HepG2 (cell line): ENCODE results near the gene DGCR8. TPM values are rescaled to one million over a fixed set of nuclear protein-coding genes. Genes with fewer than 3 reads are reported as not detected.
A peak's percentile ranks its signal among the peaks of the same experiment; 100 is the strongest.

Experiments
- ARNT2 ChIP-seq: sonication (generic); formaldehyde crosslinking; IDR thresholded peaks from 2 replicates; pipeline ENCODE4 v1.8.0; 2022; ENCODE audit warnings: mild to moderate bottlenecking, low read depth, missing genetic modification reagents, moderate library complexity
- HOXA9 ChIP-seq: sonication (generic); formaldehyde crosslinking; IDR thresholded peaks from 2 replicates; pipeline ENCODE4 v1.8.1; 2022; ENCODE audit warnings: missing genetic modification reagents, mild to moderate bottlenecking, moderate library complexity, borderline replicate concordance
- polyA plus RNA-seq, 8 experiments: library from polyadenylated mRNA; depleted of rRNA in 3 of 8; stranded (reverse) in 7 of 8; unstranded in 1 of 8; fragments of >200 nt; fragmentation: Illumina TruSeq in 4 of 8; extraction: Trizol in 4 of 8; gene quantifications; 2 replicates each; pipeline versions ENCODE4 v1.2.1 to v1.2.3, GENCODE V29; 2011 to 2016; ENCODE audit warnings: low read depth in 4 of 8, missing spikeins in 1 of 8, mixed read lengths in 1 of 8; ENCODE audit not compliant: insufficient read depth in 1 of 8
- total RNA-seq, 5 experiments: library from RNA; depleted of rRNA; stranded (reverse); fragments of >200 nt; fragmentation: Illumina TruSeq; extraction: Trizol; gene quantifications; 2 replicates each; pipeline ENCODE4 v1.2.3, GENCODE V29; 2016; ENCODE audit warnings: low read depth in 1 of 5
- TF ChIP-seq, protein P1 (sequence below): sonication (generic); formaldehyde crosslinking; IDR thresholded peaks from 2 replicates; pipeline ENCODE4 v1.5.1; 2020; ENCODE audit warnings: missing genetic modification reagents, mild to moderate bottlenecking, borderline replicate concordance
- TF ChIP-seq, protein P2 (sequence below): IDR thresholded peaks from 2 replicates; pipeline ENCODE4 v1.6.1; 2016; ENCODE audit warnings: missing biosample characterization, missing genetic modification reagents, low read depth
- TF ChIP-seq, protein P3 (sequence below): sonication (generic); formaldehyde crosslinking; IDR thresholded peaks from 2 replicates; pipeline ENCODE4 v1.5.0; 2020; ENCODE audit warnings: mild to moderate bottlenecking, missing genetic modification reagents, borderline replicate concordance
- TF ChIP-seq, protein P4 (sequence below): sonication (generic); formaldehyde crosslinking; IDR thresholded peaks from 2 replicates; pipeline ENCODE4 v1.8.0; 2022; ENCODE audit warnings: missing genetic modification reagents, mild to moderate bottlenecking, borderline replicate concordance
- TF ChIP-seq, protein P5 (sequence below): sonication (generic); formaldehyde crosslinking; IDR thresholded peaks from 2 replicates; pipeline ENCODE4 v1.9.0; 2021; ENCODE audit warnings: missing genetic modification reagents, borderline replicate concordance
- TF ChIP-seq, protein P6 (sequence below): sonication (generic); formaldehyde crosslinking; IDR thresholded peaks from 2 replicates; pipeline ENCODE4 v1.4.0; 2020; ENCODE audit warnings: missing genetic modification reagents

The DGCR8 gene
- total and polyA plus RNA-seq, 2 of the 13 experiments (the other 11 are each of a cell fraction or from before 2014, with no cell fraction given) = 10.2 to 23.2 TPM

DNA sequence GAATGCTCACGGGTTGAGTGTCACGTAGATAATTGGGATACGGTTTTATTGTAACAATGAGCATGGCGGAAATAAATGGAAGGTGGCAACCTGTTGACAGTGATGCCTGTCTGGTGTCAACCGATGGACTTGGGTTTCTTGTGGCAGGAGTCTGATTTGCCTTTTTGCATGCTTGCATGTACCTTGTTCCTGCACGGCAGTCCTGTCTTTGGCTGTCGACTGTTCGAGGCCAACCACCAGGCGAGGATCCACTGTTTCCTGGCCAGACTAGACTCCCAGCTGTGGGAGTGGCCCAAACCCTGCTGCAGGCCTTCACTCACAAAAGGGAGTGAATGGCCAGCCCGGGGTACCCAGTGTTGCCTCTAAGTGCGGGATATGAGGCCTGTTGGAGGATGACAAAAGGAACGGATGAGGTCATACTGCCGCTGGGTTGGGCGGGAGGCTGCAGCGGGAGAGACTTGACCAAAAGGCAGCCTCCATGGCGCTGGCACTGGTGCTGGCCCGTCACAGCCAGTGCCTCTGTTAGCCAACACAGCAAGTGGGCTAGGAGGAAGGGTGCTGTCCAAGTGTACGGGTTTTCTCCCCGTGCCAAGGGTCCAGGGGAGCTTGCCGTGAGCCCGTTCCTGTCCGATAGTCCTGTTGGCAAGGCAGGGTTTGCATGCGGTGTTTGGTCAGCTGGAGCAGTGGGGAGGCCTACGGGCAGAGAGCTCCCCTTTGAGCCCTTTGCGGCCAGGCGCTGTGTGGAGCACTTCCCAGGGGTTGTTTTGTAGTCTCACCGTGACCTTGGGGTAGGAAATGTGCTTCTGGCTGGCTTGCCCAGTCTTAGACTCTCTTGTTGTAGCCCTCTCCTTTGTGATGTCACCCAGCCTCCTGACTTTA is 974 bp downstream of the DGCR8 start (continued):
- TF ChIP-seq HOXA9 (no peak), ARNT2 (CRISPR knock-in tag) (0 out of 2 replicates have a peak, but pooled peaks have one; percentile 31)
- TF ChIP-seq, protein P1, sequence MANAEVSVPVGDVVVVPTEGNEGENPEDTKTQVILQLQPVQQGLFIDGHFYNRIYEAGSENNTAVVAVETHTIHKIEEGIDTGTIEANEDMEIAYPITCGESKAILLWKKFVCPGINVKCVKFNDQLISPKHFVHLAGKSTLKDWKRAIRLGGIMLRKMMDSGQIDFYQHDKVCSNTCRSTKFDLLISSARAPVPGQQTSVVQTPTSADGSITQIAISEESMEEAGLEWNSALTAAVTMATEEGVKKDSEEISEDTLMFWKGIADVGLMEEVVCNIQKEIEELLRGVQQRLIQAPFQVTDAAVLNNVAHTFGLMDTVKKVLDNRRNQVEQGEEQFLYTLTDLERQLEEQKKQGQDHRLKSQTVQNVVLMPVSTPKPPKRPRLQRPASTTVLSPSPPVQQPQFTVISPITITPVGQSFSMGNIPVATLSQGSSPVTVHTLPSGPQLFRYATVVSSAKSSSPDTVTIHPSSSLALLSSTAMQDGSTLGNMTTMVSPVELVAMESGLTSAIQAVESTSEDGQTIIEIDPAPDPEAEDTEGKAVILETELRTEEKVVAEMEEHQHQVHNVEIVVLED (CRISPR knock-in tag) = 0 out of 2 replicates have a peak, but pooled peaks have one; percentile 19
- TF ChIP-seq, protein P2, sequence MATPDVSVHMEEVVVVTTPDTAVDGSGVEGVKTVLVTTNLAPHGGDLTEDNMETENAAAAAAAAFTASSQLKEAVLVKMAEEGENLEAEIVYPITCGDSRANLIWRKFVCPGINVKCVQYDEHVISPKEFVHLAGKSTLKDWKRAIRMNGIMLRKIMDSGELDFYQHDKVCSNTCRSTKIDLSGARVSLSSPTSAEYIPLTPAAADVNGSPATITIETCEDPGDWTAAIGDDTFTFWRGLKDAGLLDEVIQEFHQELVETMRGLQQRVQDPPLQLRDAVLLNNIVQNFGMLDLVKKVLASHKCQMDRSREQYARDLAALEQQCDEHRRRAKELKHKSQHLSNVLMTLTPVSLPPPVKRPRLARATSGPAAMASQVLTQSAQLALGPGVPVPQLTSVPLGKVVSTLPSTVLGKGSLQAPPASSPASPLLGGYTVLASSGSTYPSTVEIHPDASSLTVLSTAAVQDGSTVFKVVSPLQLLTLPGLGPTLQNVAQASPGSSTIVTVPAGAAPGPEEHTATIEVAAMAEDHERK (CRISPR knock-in tag) = no peak
- TF ChIP-seq, protein P3, sequence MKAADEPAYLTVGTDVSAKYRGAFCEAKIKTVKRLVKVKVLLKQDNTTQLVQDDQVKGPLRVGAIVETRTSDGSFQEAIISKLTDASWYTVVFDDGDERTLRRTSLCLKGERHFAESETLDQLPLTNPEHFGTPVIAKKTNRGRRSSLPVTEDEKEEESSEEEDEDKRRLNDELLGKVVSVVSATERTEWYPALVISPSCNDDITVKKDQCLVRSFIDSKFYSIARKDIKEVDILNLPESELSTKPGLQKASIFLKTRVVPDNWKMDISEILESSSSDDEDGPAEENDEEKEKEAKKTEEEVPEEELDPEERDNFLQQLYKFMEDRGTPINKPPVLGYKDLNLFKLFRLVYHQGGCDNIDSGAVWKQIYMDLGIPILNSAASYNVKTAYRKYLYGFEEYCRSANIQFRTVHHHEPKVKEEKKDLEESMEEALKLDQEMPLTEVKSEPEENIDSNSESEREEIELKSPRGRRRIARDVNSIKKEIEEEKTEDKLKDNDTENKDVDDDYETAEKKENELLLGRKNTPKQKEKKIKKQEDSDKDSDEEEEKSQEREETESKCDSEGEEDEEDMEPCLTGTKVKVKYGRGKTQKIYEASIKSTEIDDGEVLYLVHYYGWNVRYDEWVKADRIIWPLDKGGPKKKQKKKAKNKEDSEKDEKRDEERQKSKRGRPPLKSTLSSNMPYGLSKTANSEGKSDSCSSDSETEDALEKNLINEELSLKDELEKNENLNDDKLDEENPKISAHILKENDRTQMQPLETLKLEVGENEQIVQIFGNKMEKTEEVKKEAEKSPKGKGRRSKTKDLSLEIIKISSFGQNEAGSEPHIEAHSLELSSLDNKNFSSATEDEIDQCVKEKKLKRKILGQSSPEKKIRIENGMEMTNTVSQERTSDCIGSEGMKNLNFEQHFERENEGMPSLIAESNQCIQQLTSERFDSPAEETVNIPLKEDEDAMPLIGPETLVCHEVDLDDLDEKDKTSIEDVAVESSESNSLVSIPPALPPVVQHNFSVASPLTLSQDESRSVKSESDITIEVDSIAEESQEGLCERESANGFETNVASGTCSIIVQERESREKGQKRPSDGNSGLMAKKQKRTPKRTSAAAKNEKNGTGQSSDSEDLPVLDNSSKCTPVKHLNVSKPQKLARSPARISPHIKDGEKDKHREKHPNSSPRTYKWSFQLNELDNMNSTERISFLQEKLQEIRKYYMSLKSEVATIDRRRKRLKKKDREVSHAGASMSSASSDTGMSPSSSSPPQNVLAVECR (CRISPR knock-in tag) = peak; percentile 74
- TF ChIP-seq, protein P4, sequence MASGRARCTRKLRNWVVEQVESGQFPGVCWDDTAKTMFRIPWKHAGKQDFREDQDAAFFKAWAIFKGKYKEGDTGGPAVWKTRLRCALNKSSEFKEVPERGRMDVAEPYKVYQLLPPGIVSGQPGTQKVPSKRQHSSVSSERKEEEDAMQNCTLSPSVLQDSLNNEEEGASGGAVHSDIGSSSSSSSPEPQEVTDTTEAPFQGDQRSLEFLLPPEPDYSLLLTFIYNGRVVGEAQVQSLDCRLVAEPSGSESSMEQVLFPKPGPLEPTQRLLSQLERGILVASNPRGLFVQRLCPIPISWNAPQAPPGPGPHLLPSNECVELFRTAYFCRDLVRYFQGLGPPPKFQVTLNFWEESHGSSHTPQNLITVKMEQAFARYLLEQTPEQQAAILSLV (CRISPR knock-in tag) = peak; percentile 60; the same call in 1 of the 2 replicates
- TF ChIP-seq, protein P5, sequence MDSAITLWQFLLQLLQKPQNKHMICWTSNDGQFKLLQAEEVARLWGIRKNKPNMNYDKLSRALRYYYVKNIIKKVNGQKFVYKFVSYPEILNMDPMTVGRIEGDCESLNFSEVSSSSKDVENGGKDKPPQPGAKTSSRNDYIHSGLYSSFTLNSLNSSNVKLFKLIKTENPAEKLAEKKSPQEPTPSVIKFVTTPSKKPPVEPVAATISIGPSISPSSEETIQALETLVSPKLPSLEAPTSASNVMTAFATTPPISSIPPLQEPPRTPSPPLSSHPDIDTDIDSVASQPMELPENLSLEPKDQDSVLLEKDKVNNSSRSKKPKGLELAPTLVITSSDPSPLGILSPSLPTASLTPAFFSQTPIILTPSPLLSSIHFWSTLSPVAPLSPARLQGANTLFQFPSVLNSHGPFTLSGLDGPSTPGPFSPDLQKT (CRISPR knock-in tag) = no peak
- TF ChIP-seq, protein P6, sequence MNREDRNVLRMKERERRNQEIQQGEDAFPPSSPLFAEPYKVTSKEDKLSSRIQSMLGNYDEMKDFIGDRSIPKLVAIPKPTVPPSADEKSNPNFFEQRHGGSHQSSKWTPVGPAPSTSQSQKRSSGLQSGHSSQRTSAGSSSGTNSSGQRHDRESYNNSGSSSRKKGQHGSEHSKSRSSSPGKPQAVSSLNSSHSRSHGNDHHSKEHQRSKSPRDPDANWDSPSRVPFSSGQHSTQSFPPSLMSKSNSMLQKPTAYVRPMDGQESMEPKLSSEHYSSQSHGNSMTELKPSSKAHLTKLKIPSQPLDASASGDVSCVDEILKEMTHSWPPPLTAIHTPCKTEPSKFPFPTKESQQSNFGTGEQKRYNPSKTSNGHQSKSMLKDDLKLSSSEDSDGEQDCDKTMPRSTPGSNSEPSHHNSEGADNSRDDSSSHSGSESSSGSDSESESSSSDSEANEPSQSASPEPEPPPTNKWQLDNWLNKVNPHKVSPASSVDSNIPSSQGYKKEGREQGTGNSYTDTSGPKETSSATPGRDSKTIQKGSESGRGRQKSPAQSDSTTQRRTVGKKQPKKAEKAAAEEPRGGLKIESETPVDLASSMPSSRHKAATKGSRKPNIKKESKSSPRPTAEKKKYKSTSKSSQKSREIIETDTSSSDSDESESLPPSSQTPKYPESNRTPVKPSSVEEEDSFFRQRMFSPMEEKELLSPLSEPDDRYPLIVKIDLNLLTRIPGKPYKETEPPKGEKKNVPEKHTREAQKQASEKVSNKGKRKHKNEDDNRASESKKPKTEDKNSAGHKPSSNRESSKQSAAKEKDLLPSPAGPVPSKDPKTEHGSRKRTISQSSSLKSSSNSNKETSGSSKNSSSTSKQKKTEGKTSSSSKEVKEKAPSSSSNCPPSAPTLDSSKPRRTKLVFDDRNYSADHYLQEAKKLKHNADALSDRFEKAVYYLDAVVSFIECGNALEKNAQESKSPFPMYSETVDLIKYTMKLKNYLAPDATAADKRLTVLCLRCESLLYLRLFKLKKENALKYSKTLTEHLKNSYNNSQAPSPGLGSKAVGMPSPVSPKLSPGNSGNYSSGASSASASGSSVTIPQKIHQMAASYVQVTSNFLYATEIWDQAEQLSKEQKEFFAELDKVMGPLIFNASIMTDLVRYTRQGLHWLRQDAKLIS (CRISPR knock-in tag) = no peak
